ENCODE results near the gene RAP1GDS1.
A peak's percentile ranks its signal among the peaks of the same experiment; 100 is the strongest.
"Not testable (repeated sequence)": the region's sequence is repeated elsewhere in the genome, so short reads cannot be mapped to it uniquely, and the experiment has no call there.

The RAP1GDS1 gene

GRCh38 chr4:98411731-98412130 lies 150.5 kb downstream of the RAP1GDS1 start:
- Mint-ChIP-seq H3K27ac (no peak overlapping the region), H3K36me3 (ENCODE audit: low read depth) (peaks cover 32% of the 10 kb centered on the region), H3K4me1 (no peaks in the 10 kb centered on the region), H3K9me3 (peaks cover 17% of the 10 kb centered on the region), H3K27me3 (ENCODE audit: low read depth) (no peaks in the 10 kb centered on the region), H3K4me3 (no peak overlapping the region)
- no peak for TF ChIP-seq CTCF (IDR thresholded peaks at IDR 0.05; ENCODE audit: unreplicated experiment in 3 of 3)

GRCh38 chr4:98416844-98417243 lies 155.7 kb downstream of the RAP1GDS1 start:
- Mint-ChIP-seq H3K9me3 (peaks cover 14% of the 10 kb centered on the region), H3K27ac (no peak overlapping the region), H3K36me3 (ENCODE audit: low read depth) (peaks cover 43% of the 10 kb centered on the region), H3K4me1 (no peaks in the 10 kb centered on the region), H3K27me3 (ENCODE audit: low read depth) (no peaks in the 10 kb centered on the region), H3K4me3 (no peak overlapping the region)
- no peak for TF ChIP-seq CTCF (IDR thresholded peaks at IDR 0.05; ENCODE audit: unreplicated experiment in 3 of 3)

GRCh38 chr4:98420151-98420550 lies 159.0 kb downstream of the RAP1GDS1 start:
- peaks cover 60% of the 10 kb centered on the region for H3K36me3 Mint-ChIP-seq (ENCODE audit: low read depth)
- not testable (repeated sequence) for H3K4me1 Mint-ChIP-seq; H3K27me3 Mint-ChIP-seq (ENCODE audit: low read depth); H3K4me3 Mint-ChIP-seq; H3K27ac Mint-ChIP-seq
- H3K9me3 Mint-ChIP-seq = peaks cover 17% of the 10 kb centered on the region

GRCh38 chr4:98421111-98421510 lies 159.9 kb downstream of the RAP1GDS1 start:
- Mint-ChIP-seq H3K4me1 (peaks cover 5% of the 10 kb centered on the region), H3K27me3 (ENCODE audit: low read depth) (no peaks in the 10 kb centered on the region), H3K9me3 (peaks cover 22% of the 10 kb centered on the region), H3K4me3 (no peak overlapping the region), H3K27ac (no peak overlapping the region), H3K36me3 (ENCODE audit: low read depth) (peaks cover 66% of the 10 kb centered on the region)
- no peak for TF ChIP-seq CTCF (IDR thresholded peaks at IDR 0.05; ENCODE audit: unreplicated experiment in 3 of 3)

GRCh38 chr4:98423009-98423408 lies 161.8 kb downstream of the RAP1GDS1 start:
- H3K27ac Mint-ChIP-seq = peak overlapping the region in 1 of 3 experiments; percentile 4
- TF ChIP-seq CTCF (IDR thresholded peaks at IDR 0.05; ENCODE audit: unreplicated experiment in 3 of 3) = no peak
- no peak overlapping the region for H3K4me3 Mint-ChIP-seq

GRCh38 chr4:98430708-98431403 lies 169.7 kb downstream of the RAP1GDS1 start:
- Mint-ChIP-seq H3K36me3 (ENCODE audit: low read depth) (peaks cover 34% of the 10 kb centered on the region), H3K9me3 (peaks cover 11% of the 10 kb centered on the region), H3K4me1 (no peaks in the 10 kb centered on the region), H3K27ac (no peak overlapping the region), H3K27me3 (ENCODE audit: low read depth) (no peaks in the 10 kb centered on the region), H3K4me3 (no peak overlapping the region)
- no peak for TF ChIP-seq CTCF (IDR thresholded peaks at IDR 0.05; ENCODE audit: unreplicated experiment in 3 of 3)

More at GRCh38 chr4:98423009-98423408, 161.8 kb downstream of the RAP1GDS1 start:
- Mint-ChIP-seq H3K27me3 (ENCODE audit: low read depth) (no peaks in the 10 kb centered on the region), H3K9me3 (peaks cover 31% of the 10 kb centered on the region), H3K36me3 (ENCODE audit: low read depth) (peaks cover 75% of the 10 kb centered on the region), H3K4me1 (peaks cover 5% of the 10 kb centered on the region)
